Subcutaneous abdominal adipose tissue (tissue), 5 donors: ENCODE data around the gene WSB2.

Experiments used
- H3K27ac ChIP-seq: one replicate; pipeline ENCODE4 v1.7.0; 2013; ENCODE audit warnings: low read depth, mild to moderate bottlenecking, inconsistent platforms, low read length, moderate library complexity
- H3K27me3 ChIP-seq, 5 donors: one replicate each; pipeline ENCODE4 v1.7.0; 2013; ENCODE audit warnings: low read length in 5 of 5, inconsistent platforms in 1 of 5; ENCODE audit not compliant: control insufficient read depth in 5 of 5, insufficient read depth in 4 of 5
- H3K36me3 ChIP-seq, 5 donors: one replicate each; pipeline ENCODE4 v1.7.0; 2013; ENCODE audit warnings: low read length in 5 of 5; ENCODE audit not compliant: control insufficient read depth in 5 of 5, insufficient read depth in 5 of 5
- H3K4me1 ChIP-seq, 5 donors: one replicate each; pipeline ENCODE4 v1.7.0; 2013; ENCODE audit warnings: low read length in 5 of 5, mild to moderate bottlenecking in 3 of 5, moderate library complexity in 1 of 5; ENCODE audit not compliant: control insufficient read depth in 5 of 5, insufficient read depth in 5 of 5
- H3K4me3 ChIP-seq, 5 donors: one replicate each; pipeline ENCODE4 v1.7.0; 2013; ENCODE audit warnings: low read length in 5 of 5, low read depth in 1 of 5
- H3K9ac ChIP-seq, 5 donors: one replicate each; pipeline ENCODE4 v1.7.0; 2013; ENCODE audit warnings: low read length in 5 of 5, mild to moderate bottlenecking in 4 of 5, moderate library complexity in 3 of 5
- H3K9me3 ChIP-seq, 5 donors: one replicate each; pipeline ENCODE4 v1.7.0; 2013; ENCODE audit warnings: low read length in 5 of 5; ENCODE audit not compliant: control insufficient read depth in 5 of 5
- donor health status: healthy.
- donor health status: healthy.
- donor health status: healthy.
- donor health status: healthy.
- donor health status: healthy.

The WSB2 gene

DNA sequence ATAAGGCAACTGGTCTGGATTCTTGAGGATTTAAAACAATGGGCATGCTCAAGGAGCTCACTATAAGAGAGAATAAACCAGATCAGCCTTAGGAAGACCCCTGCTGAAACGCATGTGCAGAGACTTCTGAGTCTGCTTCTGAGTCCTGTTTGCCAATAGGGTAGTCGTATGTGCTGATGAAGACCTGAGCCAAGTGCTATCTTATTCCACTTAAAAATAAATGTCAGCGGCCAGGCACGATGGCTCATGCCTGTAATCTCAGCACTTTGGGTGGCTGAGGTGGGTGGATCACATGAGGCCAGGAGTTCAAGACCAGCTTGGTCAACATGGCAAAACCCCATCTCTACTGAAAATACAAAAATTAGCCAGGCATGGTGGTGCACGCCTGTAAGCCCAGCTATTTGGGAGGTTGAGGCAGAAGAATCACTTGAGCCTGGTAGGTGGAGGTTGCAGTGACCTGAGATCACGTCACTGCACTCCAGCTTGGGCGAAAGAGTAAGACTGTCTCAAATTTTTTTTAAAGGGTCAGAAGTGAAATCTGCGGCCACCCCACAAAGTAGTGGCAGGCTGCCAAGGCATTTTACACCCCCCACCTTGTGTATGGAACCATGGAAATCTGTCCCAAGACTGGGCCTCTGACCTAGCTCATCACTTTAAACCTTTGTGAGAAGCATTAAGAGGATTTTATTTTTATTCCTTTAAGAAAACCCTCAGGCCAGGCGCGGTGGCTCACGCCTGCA lies 24.1 kb downstream of the WSB2 start:
- no peak overlapping the region for H3K9ac ChIP-seq
- no peaks in the 10 kb centered on the region for H3K27me3 ChIP-seq
- H3K36me3 ChIP-seq, result peaks cover 24 to 96% (median 84%) of the 10 kb centered on the region in 5 donors
- peaks cover 3 to 20% (median 9%) of the 10 kb centered on the region in 5 donors for H3K4me1 ChIP-seq
- no peaks in the 10 kb centered on the region for H3K9me3 ChIP-seq
- no peak overlapping the region for H3K27ac ChIP-seq
- no peak overlapping the region for H3K4me3 ChIP-seq

- no peak overlapping the region for H3K4me3 ChIP-seq
- peaks cover 3 to 20% (median 9%) of the 10 kb centered on the region in 5 donors for H3K4me1 ChIP-seq
- no peaks in the 10 kb centered on the region for H3K27me3 ChIP-seq
- no peak overlapping the region for H3K9ac ChIP-seq
- H3K36me3 ChIP-seq, result peaks cover 24 to 97% (median 82%) of the 10 kb centered on the region in 5 donors
- no peak overlapping the region for H3K27ac ChIP-seq
- H3K9me3 ChIP-seq, result no peaks in the 10 kb centered on the region
These were observed 25.6 kb downstream of the WSB2 start for GRCh38 chr12:118035190-118036041.

GRCh38 chr12:118034429-118035189 lies 26.4 kb downstream of the WSB2 start:
- Histone ChIP-seq H3K9me3 (no peaks in the 10 kb centered on the region), H3K36me3 (peaks cover 30 to 97% (median 80%) of the 10 kb centered on the region in 5 donors), H3K27me3 (no peaks in the 10 kb centered on the region), H3K9ac (no peak overlapping the region), H3K4me3 (no peak overlapping the region), H3K27ac (peak overlapping the region; percentile 33), H3K4me1 (peaks cover 3 to 20% (median 9%) of the 10 kb centered on the region in 5 donors)

DNA sequence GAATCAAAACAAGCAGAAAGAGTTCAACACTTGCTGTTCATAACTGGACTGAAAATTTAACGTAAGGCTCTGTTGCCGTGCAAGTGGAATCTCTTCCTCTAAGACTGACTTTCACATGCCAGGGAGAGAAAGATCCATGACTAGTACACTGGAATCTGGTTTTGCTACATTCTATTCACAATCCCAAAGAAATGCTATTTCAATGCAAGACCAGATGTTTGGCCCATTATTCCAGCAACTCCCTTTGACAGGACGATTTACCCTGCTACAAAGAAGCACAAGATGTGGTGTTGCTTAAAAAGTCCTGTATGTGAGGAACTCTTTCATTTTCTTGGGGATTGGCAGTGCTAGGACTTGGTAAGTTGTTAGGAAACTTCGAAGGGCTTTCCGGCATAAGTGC lies 27.1 kb downstream of the WSB2 start:
- H3K4me3 ChIP-seq, result no peak overlapping the region
- no peaks in the 10 kb centered on the region for H3K27me3 ChIP-seq
- peak overlapping the region; percentile 33 for H3K27ac ChIP-seq
- no peak overlapping the region for H3K9ac ChIP-seq
- H3K9me3 ChIP-seq, result no peaks in the 10 kb centered on the region
- H3K4me1 ChIP-seq, result peaks cover 3 to 20% (median 9%) of the 10 kb centered on the region in 5 donors
- peaks cover 29 to 94% (median 73%) of the 10 kb centered on the region in 5 donors for H3K36me3 ChIP-seq

DNA sequence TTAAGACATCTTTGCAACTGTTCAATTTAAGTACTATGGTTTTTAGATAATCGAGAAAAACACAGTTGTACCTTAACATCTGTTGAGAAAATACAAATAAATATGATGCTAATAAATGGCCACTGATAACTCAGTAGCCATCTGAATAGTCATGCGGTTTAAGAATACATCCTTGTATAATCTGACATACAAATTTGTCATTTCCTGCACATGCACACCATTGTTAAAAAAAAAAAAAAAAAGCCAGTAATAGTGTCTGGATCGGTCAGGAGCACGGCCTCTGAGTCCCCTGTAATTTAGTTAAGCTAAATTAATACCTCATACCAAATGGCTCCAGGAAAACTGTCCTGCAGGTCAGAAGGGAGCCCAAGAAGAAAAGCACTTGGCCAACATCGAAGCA lies 27.7 kb downstream of the WSB2 start:
- Histone ChIP-seq H3K4me1 (peaks cover 3 to 19% (median 9%) of the 10 kb centered on the region in 5 donors), H3K27me3 (no peaks in the 10 kb centered on the region), H3K36me3 (peaks cover 29 to 92% (median 71%) of the 10 kb centered on the region in 5 donors), H3K9me3 (no peaks in the 10 kb centered on the region), H3K4me3 (no peak overlapping the region), H3K9ac (no peak overlapping the region), H3K27ac (peak overlapping the region; percentile 33)

- Histone ChIP-seq H3K27ac (no peak overlapping the region), H3K27me3 (no peaks in the 10 kb centered on the region), H3K4me1 (peaks cover 0 to 15% (median 9%) of the 10 kb centered on the region in 5 donors), H3K4me3 (no peak overlapping the region), H3K9me3 (no peaks in the 10 kb centered on the region), H3K36me3 (peaks cover 32 to 87% (median 66%) of the 10 kb centered on the region in 5 donors), H3K9ac (no peak overlapping the region)
These were observed 28.8 kb downstream of the WSB2 start for GRCh38 chr12:118032188-118032587.

DNA sequence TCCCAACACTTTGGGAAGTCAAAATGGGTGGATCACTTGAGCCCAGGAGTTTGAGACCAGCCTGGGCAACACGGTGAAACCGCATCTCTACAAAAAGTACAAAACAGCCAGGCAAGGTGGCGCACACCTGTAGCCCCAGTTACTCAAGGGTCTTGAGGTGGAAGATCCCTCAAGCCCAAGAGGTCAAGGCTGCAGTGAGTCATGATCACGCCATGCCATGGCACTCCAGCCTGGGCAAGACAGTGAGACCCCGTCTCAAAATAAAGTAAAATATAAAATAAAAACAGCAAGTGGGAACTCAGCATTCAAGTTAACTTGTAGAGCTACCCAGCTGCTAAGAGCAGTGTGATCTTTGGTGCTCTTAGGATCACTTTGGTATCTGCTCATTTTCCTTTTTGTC lies 31.8 kb downstream of the WSB2 start:
- Histone ChIP-seq H3K27ac (no peak overlapping the region), H3K4me3 (no peak overlapping the region), H3K4me1 (peaks cover 0 to 8% (median 7%) of the 10 kb centered on the region in 5 donors), H3K9ac (no peak overlapping the region), H3K27me3 (no peaks in the 10 kb centered on the region), H3K36me3 (peaks cover 23 to 79% (median 58%) of the 10 kb centered on the region in 5 donors), H3K9me3 (no peaks in the 10 kb centered on the region)

DNA sequence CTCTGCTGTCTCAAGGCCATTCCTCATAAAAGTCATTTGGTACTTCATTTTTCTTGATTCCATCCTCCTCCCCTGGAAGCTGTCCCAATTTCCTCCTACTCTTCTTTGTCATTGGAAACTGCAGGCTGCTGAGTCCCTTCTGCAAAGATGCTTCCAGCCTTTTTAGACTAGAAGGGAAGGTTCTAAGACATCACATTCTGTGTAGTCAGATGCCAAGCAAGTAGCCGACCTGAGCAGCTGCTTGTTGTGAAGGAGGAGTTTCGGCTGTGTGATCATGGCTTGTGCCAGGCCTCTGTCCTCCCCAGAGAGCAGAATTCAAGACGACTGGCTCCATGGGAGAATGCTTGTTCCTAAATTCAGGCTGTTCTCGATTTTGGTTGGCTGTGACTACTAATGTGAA lies 35.8 kb downstream of the WSB2 start:
- Histone ChIP-seq H3K27ac (no peak overlapping the region), H3K9me3 (no peaks in the 10 kb centered on the region), H3K4me3 (no peak overlapping the region), H3K9ac (no peak overlapping the region), H3K36me3 (peaks cover 10 to 56% (median 43%) of the 10 kb centered on the region in 5 donors), H3K4me1 (no peaks in the 10 kb centered on the region), H3K27me3 (no peaks in the 10 kb centered on the region)

GRCh38 chr12:118023301-118023860 lies 37.6 kb downstream of the WSB2 start:
- no peak overlapping the region for H3K4me3 ChIP-seq
- no peaks in the 10 kb centered on the region for H3K27me3 ChIP-seq
- no peaks in the 10 kb centered on the region for H3K4me1 ChIP-seq
- no peak overlapping the region for H3K27ac ChIP-seq
- H3K36me3 ChIP-seq, result peaks cover 3 to 53% (median 41%) of the 10 kb centered on the region in 5 donors
- H3K9me3 ChIP-seq, result no peaks in the 10 kb centered on the region
- no peak overlapping the region for H3K9ac ChIP-seq
